IgD-negative memory B cell (primary cell): ENCODE data around the gene CRYBB2. TPM values are rescaled to one million over a fixed set of nuclear protein-coding genes. Genes with fewer than 3 reads are reported as not detected.
"Not testable (repeated sequence)": the region's sequence is repeated elsewhere in the genome, so short reads cannot be mapped to it uniquely, and the experiment has no call there.

Experiments
- H3K27ac Mint-ChIP-seq, 3 donors: one replicate each; pipeline ENCODE4 v1.8.0; 2020 to 2022; ENCODE audit warnings: mild to moderate bottlenecking in 3 of 3, mixed read lengths in 3 of 3, moderate library complexity in 1 of 3
- H3K27me3 Mint-ChIP-seq: one replicate; pipeline ENCODE4 v1.8.0; 2021; ENCODE audit warnings: mixed read lengths
- H3K36me3 Mint-ChIP-seq: one replicate; pipeline ENCODE4 v1.8.0; 2020; ENCODE audit warnings: mild to moderate bottlenecking, mixed read lengths
- H3K4me1 Mint-ChIP-seq, 3 donors: one replicate each; pipeline ENCODE4 v1.8.0; 2020 to 2022; ENCODE audit warnings: mixed read lengths in 3 of 3, mild to moderate bottlenecking in 1 of 3
- H3K4me3 Mint-ChIP-seq, 4 donors: one replicate each; pipeline ENCODE4 v1.8.0; 2020 to 2022; ENCODE audit warnings: mild to moderate bottlenecking in 4 of 4, mixed read lengths in 4 of 4, moderate library complexity in 3 of 4
- H3K9me3 Mint-ChIP-seq, 3 donors: one replicate each; pipeline ENCODE4 v1.8.0; 2020 to 2021; ENCODE audit warnings: mixed read lengths in 3 of 3, mild to moderate bottlenecking in 1 of 3
- polyA plus RNA-seq: library from polyadenylated mRNA; unstranded; fragments of 300-500 nt; fragmentation: Illumina TruSeq; gene quantifications from one replicate; pipeline ENCODE4 v1.2.3, GENCODE V29; 2021

Gene CRYBB2
- polyA plus RNA-seq, 1 donor from 2014 or later, result not detected

DNA sequence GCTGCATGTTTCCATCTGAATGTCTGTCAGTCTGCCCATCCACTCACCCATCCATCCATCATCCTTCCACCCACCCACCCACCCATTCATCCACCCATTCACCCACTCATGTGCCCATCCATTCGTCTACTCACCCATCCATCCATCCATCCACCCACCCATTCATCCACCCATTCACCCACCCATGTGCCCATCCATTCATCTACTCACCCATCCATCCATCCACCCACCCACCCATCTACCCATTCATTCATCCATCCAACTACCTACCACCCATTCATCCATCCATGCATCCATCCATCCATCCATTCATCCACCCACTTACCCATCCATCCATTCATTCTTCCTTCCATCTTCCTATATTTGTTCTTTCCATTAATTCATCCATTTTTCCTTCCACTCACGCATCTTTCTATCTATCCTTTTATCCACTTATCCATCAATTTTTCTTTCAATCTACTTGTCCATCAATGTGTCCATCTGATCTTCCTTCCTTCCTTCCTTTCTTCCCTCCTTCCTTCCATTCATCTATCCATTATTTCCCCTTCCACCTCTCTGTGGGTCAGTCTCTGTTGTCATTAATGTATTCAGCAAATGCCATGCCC lies 11.8 kb upstream of the CRYBB2 start:
- Mint-ChIP-seq H3K36me3 (no peaks in the 10 kb centered on the region), H3K9me3 (no peaks in the 10 kb centered on the region), H3K4me3 (no peak overlapping the region), H3K4me1 (no peaks in the 10 kb centered on the region), H3K27ac (no peak overlapping the region), H3K27me3 (no peaks in the 10 kb centered on the region)

DNA sequence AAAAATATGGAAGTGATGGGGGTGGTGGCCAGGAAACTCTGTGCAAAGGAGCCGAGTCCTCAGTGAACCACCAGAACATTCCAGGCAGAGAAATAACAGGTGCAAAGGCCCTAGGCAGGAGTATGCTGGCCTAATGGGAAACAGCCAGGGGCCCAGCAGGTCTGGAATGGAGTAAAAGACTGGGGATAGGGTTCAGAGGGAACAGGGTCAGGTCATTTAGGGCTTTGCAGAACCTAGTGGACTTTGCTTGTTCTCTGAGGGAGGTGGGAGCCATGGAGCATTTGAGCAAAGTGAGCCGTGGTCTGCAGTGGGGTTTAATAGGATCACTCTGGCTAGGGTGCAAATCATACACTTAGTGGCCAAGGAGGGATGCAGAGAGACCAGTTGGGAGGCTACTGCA lies 11.1 kb upstream of the CRYBB2 start:
- H3K4me3 Mint-ChIP-seq, result peak overlapping the region in 1 of 4 donors; percentile 45
- H3K27ac Mint-ChIP-seq, result no peak overlapping the region
- no peaks in the 10 kb centered on the region for H3K36me3 Mint-ChIP-seq
- H3K9me3 Mint-ChIP-seq, result peaks cover 0 to 1% (median 0%) of the 10 kb centered on the region in 3 donors
- H3K27me3 Mint-ChIP-seq, result peaks cover 3% of the 10 kb centered on the region
- no peaks in the 10 kb centered on the region for H3K4me1 Mint-ChIP-seq

DNA sequence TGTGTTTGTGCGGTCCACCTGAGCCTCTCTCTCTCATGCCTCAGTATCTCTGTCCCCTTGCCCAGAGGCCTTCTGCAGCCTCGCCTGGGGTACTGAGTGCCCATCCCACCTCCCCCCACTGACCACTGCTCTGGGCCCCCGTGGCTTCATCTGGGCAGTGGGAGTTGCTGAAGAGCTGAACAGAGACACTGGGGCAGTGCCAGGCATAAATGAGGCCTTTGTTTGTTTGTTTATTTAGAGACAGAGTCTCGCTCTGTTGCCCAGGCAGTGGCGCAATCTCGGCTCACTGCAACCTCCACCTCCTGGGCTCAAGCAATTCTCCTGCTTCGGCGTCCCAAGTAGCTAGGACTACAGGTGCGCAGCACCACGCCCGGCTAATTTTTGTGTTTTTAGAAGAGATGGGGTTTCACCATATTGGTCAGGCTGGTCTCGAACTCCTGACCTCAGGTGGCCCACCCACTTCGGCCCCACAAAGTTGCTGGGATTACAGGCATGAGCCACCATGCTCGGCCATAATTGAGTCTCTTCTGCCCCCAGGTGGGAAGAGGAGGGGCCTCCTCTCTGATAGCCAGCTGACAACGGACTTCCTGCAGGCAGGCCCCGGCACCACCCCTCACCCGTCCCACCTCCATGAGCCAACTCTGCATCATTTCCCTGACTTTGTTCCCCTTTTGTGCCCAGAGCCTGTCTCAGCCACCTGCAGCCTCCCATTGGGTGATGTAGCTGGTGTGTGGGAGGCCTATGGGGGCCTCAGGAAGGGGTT lies 10.5 kb upstream of the CRYBB2 start:
- H3K4me3 Mint-ChIP-seq, result no peak overlapping the region

DNA sequence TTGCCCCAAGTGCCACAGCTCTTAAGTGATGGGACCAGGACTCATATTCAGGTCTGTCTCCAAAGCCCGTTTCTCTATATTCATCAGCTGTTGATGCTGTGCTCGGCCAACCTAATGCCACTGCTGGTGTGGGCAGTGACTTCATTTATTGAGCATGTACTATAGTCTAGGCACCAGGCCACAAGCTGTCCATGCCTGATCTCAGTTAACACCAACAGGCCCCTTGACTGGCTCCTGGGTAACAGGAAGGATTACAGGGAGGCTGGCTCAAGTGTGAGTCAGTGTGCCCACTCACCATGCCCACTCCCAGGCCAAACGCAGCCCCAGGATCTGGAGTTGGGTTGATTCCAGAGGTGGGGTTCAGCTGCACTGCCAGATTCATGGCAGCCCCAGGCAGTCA lies 8.6 kb upstream of the CRYBB2 start:
- no peaks in the 10 kb centered on the region for H3K4me1 Mint-ChIP-seq
- H3K27me3 Mint-ChIP-seq, result peaks cover 4% of the 10 kb centered on the region
- no peak overlapping the region for H3K4me3 Mint-ChIP-seq
- no peaks in the 10 kb centered on the region for H3K36me3 Mint-ChIP-seq
- H3K27ac Mint-ChIP-seq, result no peak overlapping the region
- H3K9me3 Mint-ChIP-seq, result peaks cover 2 to 6% (median 2%) of the 10 kb centered on the region in 3 donors

More for the DNA sequence above, 10.5 kb upstream of the CRYBB2 start:
- Mint-ChIP-seq H3K27me3 (peaks cover 4% of the 10 kb centered on the region), H3K9me3 (peaks cover 0 to 6% (median 2%) of the 10 kb centered on the region in 3 donors), H3K4me1 (no peaks in the 10 kb centered on the region), H3K27ac (no peak overlapping the region), H3K36me3 (no peaks in the 10 kb centered on the region)

DNA sequence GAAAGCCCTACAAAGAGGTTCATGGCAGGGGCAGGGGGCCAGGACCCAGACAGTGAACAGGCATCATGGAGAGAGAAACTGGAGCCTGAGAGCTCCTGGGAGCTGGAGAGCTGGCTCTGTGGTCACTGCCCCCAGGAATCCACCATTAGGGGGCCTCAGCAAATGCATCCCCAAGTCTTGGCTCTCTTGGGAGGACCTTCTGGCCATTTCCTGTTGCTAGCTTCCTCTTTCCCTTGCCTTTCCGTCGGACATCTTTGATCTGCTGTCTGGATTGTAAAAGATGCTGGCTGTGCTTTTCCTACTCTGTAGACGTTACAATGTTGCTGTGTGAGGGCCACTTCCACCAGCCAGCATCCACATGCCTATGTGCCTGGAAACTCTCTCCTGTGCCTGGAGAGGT lies 7.1 kb upstream of the CRYBB2 start:
- Mint-ChIP-seq H3K27me3 (peaks cover 8% of the 10 kb centered on the region), H3K4me1 (no peaks in the 10 kb centered on the region), H3K27ac (no peak overlapping the region), H3K9me3 (peaks cover 2 to 6% (median 2%) of the 10 kb centered on the region in 3 donors), H3K4me3 (no peak overlapping the region), H3K36me3 (no peaks in the 10 kb centered on the region)

DNA sequence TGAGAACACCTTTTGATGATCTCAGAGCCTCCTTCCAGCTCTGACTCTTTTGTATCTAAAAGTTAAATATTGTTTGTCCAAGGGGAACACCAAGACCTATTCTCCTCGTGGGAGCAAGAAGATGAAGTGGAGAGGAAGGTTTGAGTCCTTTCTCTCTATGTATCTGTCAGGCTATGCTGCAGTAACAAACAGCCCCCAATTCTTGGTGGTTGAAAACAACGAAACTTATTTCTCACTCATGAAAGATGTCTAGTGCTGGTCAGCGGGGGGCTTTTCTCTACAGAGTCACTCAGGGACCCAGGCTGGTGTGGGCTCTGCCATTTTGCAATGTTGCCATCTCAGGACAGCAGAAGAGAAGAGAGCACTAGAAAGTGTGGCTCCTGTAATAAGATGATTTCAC lies 6.2 kb upstream of the CRYBB2 start:
- H3K4me3 Mint-ChIP-seq, result no peak overlapping the region

DNA sequence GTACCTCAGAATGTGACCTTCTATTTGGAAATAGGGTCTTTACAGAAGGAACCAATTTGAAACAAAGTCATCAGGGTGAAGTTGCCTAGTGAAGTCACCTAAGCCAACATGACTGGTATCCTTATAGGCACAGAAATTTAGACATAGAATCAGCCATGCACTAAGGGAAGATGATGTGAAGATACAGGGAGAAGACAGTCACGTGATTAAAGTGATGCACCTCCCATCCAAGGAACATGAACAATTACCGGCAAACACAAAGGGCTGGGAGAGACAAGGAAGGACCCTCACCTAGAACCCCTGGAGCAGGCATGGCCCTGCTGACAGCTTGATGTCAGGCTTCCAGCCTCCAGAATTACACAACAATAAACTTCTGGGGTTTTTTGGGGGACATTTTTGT lies 3.2 kb upstream of the CRYBB2 start:
- Mint-ChIP-seq H3K4me1 (no peaks in the 10 kb centered on the region), H3K36me3 (no peaks in the 10 kb centered on the region), H3K27ac (no peak overlapping the region), H3K27me3 (peaks cover 11% of the 10 kb centered on the region), H3K4me3 (no peak overlapping the region), H3K9me3 (peaks cover 2 to 6% (median 2%) of the 10 kb centered on the region in 3 donors)

More for the DNA sequence above, 6.2 kb upstream of the CRYBB2 start:
- Mint-ChIP-seq H3K36me3 (no peaks in the 10 kb centered on the region), H3K9me3 (peaks cover 2 to 6% (median 2%) of the 10 kb centered on the region in 3 donors), H3K27ac (no peak overlapping the region), H3K4me1 (no peaks in the 10 kb centered on the region), H3K27me3 (peaks cover 8% of the 10 kb centered on the region)

DNA sequence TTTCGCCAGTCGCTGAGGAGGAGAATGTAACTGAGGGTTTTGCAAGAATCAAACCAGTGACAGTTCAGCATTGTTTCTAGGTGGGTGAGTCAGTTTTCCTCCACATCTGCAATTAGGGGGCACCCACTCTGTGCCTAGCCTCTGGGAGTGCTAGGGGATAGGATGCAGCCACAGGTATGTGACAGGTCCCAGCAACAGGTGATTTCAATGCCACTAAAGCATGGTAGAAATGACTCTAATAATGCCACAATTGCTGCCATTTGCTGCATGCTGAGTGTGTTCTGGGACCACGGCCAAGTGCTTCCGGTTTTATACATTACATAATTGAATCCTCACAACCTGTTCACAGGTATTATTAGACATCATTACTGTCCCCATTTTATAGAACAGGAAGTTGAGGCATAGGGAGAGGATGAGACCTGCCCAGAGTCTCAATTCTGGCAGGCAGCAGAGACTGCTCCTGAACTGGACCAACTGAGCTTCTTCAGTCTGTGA lies 556 bp downstream of the CRYBB2 start:
- H3K27me3 Mint-ChIP-seq, result peaks cover 11% of the 10 kb centered on the region
- no peaks in the 10 kb centered on the region for H3K4me1 Mint-ChIP-seq
- H3K9me3 Mint-ChIP-seq, result peaks cover 0 to 2% (median 0%) of the 10 kb centered on the region in 3 donors
- H3K4me3 Mint-ChIP-seq, result no peak overlapping the region
- no peaks in the 10 kb centered on the region for H3K36me3 Mint-ChIP-seq
- no peak overlapping the region for H3K27ac Mint-ChIP-seq

DNA sequence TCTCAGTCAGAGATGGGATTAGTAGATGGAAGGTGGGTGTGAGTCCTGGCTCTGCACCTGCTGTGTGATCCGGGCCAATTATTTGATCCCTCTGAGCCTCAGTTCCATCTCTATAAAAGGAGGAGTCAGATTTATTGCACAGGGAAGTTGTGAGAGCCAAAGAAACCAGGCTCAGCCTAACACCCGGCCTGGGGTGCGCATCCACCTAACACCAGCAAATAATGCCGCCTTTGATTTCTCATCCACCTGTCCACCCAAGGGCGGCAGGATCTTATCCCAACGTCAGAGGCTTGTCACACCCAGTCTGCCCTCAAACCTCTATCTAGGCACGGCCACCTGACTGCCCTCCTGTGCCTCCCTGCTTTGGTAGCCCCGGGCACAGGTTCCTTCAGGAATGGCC lies 2.4 kb downstream of the CRYBB2 start:
- H3K9me3 Mint-ChIP-seq, result no peaks in the 10 kb centered on the region
- H3K27me3 Mint-ChIP-seq, result peaks cover 9% of the 10 kb centered on the region
- no peaks in the 10 kb centered on the region for H3K36me3 Mint-ChIP-seq
- no peaks in the 10 kb centered on the region for H3K4me1 Mint-ChIP-seq
- H3K27ac Mint-ChIP-seq, result no peak overlapping the region
- H3K4me3 Mint-ChIP-seq, result no peak overlapping the region

DNA sequence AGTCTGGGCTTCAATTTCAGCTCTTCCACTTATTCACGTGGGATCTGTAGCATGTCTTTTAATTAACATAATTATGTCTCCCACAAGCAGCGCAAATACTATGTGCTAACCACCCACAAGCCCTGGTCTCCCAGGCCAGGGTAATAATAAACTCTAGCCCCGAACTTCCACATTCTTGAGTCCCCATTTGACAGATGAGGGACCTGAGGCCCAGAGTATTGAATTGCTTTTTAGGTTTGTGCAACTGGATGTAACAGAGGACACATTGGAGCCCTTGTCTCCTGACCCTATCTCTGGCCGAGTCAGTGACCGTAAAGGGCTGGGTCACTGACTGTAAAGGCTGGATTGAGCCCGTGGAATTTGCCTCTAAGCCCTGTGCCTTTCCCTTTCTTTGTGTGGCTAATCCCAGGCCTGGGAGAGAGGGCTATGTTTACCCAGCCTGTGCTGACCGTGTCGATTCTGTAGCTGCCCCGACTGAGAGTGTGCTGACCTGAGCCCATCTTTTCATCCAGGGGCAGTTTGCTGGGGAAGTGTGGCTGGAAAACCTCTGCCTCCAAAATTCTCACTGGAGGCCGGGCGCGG lies 3.9 kb downstream of the CRYBB2 start:
- Mint-ChIP-seq H3K4me3 (no peak overlapping the region), H3K4me1 (no peaks in the 10 kb centered on the region), H3K9me3 (no peaks in the 10 kb centered on the region), H3K27me3 (peaks cover 7% of the 10 kb centered on the region), H3K27ac (no peak overlapping the region), H3K36me3 (no peaks in the 10 kb centered on the region)

DNA sequence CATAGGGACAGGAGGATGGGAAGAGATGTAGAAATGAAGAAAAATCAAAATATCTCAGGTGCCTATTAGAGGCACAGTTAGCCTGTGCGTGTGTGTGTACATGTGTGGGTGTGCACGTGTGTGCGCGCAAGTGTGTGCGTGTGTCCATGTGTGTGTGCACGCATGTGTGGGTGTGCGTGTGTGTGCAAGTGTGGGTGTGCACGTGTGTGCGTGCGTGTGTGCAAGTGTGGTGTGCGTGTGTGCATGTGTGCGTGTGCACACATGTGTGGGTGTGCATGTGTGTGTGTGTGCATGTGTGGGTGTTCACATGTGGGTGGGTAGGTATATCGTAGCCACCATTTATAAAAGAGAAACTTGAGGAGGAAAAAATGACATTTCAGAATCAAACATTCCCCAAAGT lies 9.4 kb downstream of the CRYBB2 start:
- H3K4me3 Mint-ChIP-seq, result no peak overlapping the region
- H3K9me3 Mint-ChIP-seq, result peaks cover 0 to 3% (median 0%) of the 10 kb centered on the region in 3 donors
- H3K27ac Mint-ChIP-seq, result no peak overlapping the region
- peaks cover 14% of the 10 kb centered on the region for H3K27me3 Mint-ChIP-seq
- no peaks in the 10 kb centered on the region for H3K4me1 Mint-ChIP-seq
- no peaks in the 10 kb centered on the region for H3K36me3 Mint-ChIP-seq

DNA sequence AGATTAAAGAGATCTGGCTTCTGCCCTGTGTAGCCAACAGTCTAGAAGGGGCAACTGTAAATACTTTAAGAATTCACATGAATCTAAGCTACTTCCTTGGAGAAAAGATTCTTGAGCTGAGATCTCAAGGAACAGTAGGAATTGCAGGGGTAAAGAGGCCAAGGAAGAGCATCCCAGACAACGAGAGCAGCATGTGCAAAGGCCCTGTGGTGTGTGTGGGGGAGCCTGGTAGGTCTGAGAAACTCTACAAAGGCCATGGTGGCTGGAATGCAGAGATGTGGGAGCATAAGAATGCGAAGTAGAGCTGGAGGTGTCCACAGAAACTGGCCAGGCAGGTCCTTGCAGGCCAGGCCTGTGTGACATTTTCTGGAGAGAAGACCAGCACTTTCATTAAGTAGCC lies 11.3 kb downstream of the CRYBB2 start:
- not testable (repeated sequence) for H3K4me1 Mint-ChIP-seq, H3K36me3 Mint-ChIP-seq, H3K9me3 Mint-ChIP-seq, H3K27ac Mint-ChIP-seq, H3K4me3 Mint-ChIP-seq
- H3K27me3 Mint-ChIP-seq, result peaks cover 25% of the 10 kb centered on the region

DNA sequence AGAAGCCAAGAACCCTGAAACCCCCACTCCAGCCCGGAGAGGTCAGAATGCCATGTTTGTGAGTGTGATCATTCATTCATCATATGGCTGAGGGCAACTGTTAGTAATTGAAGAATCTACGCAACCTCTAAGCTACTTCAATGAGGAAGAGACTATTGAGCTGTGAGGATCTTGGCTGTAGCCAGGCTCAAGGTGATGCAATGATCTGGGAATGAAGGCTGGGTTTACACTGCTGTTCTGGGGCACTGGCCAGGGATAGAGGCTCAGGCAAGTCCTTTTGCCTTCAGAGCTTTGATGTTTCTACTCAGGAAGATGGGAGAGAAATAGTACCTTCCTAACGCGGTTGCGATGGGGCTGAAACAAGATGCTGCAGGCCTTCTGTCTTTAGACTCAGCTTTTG lies 12.9 kb downstream of the CRYBB2 start:
- Mint-ChIP-seq H3K4me1 (peaks cover 0 to 6% (median under 1%) of the 10 kb centered on the region in 3 donors), H3K27ac (no peak overlapping the region), H3K4me3 (no peak overlapping the region), H3K9me3 (peaks cover 0 to 4% (median 0%) of the 10 kb centered on the region in 3 donors), H3K36me3 (no peaks in the 10 kb centered on the region), H3K27me3 (peaks cover 29% of the 10 kb centered on the region)

DNA sequence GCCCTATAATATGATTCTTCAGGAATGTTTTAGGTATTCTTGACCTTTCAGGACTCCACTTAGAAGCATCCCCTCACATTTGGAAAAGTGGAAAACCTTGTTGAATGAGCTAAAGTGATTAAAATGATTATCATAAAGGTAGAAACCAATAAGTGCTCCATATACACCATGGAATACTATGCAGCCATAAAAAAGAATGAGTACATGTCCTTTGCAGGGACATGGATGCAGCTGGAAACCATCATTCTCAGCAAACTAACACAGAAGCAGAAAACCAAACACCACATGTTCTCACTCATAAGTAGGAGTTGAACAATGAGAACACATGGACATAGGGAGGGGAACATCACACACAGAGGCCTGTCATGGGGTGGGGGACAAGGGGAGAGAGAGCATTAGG lies 14.3 kb downstream of the CRYBB2 start:
- H3K27me3 Mint-ChIP-seq, result peaks cover 34% of the 10 kb centered on the region
- not testable (repeated sequence) for H3K27ac Mint-ChIP-seq, H3K4me1 Mint-ChIP-seq, H3K9me3 Mint-ChIP-seq, H3K36me3 Mint-ChIP-seq, H3K4me3 Mint-ChIP-seq

DNA sequence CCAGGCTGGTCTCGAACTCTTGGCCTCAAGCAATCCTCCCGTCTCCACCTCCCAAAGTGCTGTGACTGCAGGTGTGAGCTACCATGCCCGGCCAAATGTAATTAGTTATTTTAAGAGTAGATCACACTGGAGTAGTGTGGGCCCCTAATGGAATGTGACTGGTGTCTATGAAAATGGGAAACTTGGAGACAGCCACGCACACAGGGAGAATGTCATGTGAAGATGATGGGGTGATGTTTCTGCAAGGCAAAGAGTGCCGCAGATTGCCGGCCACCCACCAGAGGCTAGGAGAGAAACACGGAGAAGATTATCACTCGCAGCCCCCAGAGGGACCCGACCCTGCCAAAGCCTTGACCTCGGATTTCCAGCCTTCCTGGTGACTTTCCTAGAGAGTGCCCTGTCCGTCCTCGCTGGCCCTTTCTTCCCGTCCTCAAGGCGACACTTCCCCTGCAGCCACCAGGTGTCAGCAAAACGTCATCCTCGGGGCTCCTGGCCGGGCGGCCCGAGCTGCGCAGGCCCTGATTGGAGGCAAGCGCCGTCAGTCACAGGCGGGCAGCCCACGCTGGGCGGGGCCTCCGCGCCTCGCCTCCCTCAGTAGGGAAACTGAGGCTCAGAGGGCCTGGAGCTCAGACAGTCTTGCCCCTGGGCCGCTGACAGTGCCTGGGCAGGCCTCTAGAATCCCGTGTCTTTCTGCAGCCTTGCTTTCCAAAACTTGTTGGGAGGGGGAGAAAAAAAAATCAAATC lies 16.3 kb downstream of the CRYBB2 start:
- peaks cover 34% of the 10 kb centered on the region for H3K27me3 Mint-ChIP-seq
- peaks cover 1% of the 10 kb centered on the region for H3K36me3 Mint-ChIP-seq
- no peak overlapping the region for H3K27ac Mint-ChIP-seq
- H3K4me3 Mint-ChIP-seq, result peak overlapping the region in 3 of 4 donors; percentile 59 to 79 (median 66)
- H3K4me1 Mint-ChIP-seq, result peaks cover 3 to 7% (median 3%) of the 10 kb centered on the region in 3 donors
- H3K9me3 Mint-ChIP-seq, result peaks cover 0 to 4% (median 0%) of the 10 kb centered on the region in 3 donors
